Measurements from ENCODE around the gene MYOC.
"Not testable (repeated sequence)": the region's sequence is repeated elsewhere in the genome, so short reads cannot be mapped to it uniquely, and the experiment has no call there.

Gene MYOC

GRCh38 chr1:171653796-171654195 lies 1.3 kb upstream of the MYOC start:
- no peak for DNase-seq (ENCODE audit: low read depth, low spot score)

GRCh38 chr1:171646249-171646560 lies 6.3 kb downstream of the MYOC start:
- DNase-seq (ENCODE audit: low read depth, low spot score): no peak

GRCh38 chr1:171645553-171646248 lies 6.8 kb downstream of the MYOC start:
- no peak for DNase-seq (ENCODE audit: low read depth, low spot score)

- DNase-seq (ENCODE audit: low read depth, low spot score): peak; percentile 22
Measured at GRCh38 chr1:171644805-171645483, 7.5 kb downstream of the MYOC start.

GRCh38 chr1:171643156-171643555 lies 9.3 kb downstream of the MYOC start:
- DNase-seq (ENCODE audit: low read depth, low spot score): no peak

- no peak for DNase-seq (ENCODE audit: low read depth, low spot score)
Measured at GRCh38 chr1:171642197-171642596, 10.3 kb downstream of the MYOC start.

GRCh38 chr1:171641076-171641864 lies 11.2 kb downstream of the MYOC start:
- DNase-seq (ENCODE audit: low read depth, low spot score): no peak

GRCh38 chr1:171640225-171640624 lies 12.3 kb downstream of the MYOC start:
- DNase-seq (ENCODE audit: low read depth, low spot score): no peak

- no peak for DNase-seq (ENCODE audit: low read depth, low spot score)
Measured at GRCh38 chr1:171637928-171638576, 14.4 kb downstream of the MYOC start.

GRCh38 chr1:171636141-171636540 lies 16.3 kb downstream of the MYOC start:
- DNase-seq (ENCODE audit: low read depth, low spot score): no peak

GRCh38 chr1:171635661-171636060 lies 16.8 kb downstream of the MYOC start:
- DNase-seq (ENCODE audit: low read depth, low spot score): no peak

GRCh38 chr1:171628225-171628624 lies 24.3 kb downstream of the MYOC start:
- no peak for DNase-seq (ENCODE audit: low read depth, low spot score)

GRCh38 chr1:171627020-171627419 lies 25.5 kb downstream of the MYOC start:
- no peak for DNase-seq (ENCODE audit: low read depth, low spot score)

- DNase-seq (ENCODE audit: low read depth, low spot score): no peak
Measured at GRCh38 chr1:171625225-171625624, 27.3 kb downstream of the MYOC start.

- no peak for DNase-seq (ENCODE audit: low read depth, low spot score)
Measured at GRCh38 chr1:171623651-171624331, 28.7 kb downstream of the MYOC start.

- DNase-seq (ENCODE audit: low read depth, low spot score): no peak
Measured at GRCh38 chr1:171622152-171622462, 30.4 kb downstream of the MYOC start, which contains the start of gene MYOCOS. MYOCOS (plus strand) TSS chr1:171622243; CDS start chr1:171623884, 1,641 bp downstream.

GRCh38 chr1:171616586-171616985 lies 35.9 kb downstream of the MYOC start:
- DNase-seq (ENCODE audit: low read depth, low spot score): no peak

GRCh38 chr1:171615122-171615906 lies 37.2 kb downstream of the MYOC start:
- not testable (repeated sequence) for DNase-seq (ENCODE audit: low read depth, low spot score)

GRCh38 chr1:171613282-171613681 lies 39.2 kb downstream of the MYOC start:
- DNase-seq (ENCODE audit: low read depth, low spot score): no peak

GRCh38 chr1:171611306-171611705 lies 41.2 kb downstream of the MYOC start:
- DNase-seq (ENCODE audit: low read depth, low spot score): no peak

- DNase-seq (ENCODE audit: low read depth, low spot score): no peak
Measured at GRCh38 chr1:171610385-171610784, 42.1 kb downstream of the MYOC start.

Measured in activated CD4-positive, CD25-positive, alpha-beta regulatory T cell treated with anti-CD3 and anti-CD28 coated beads, Interleukin-2, amount 50 U/mL, for 16 hours (primary cell).